PC-9 (cell line): ENCODE measurements around the gene FBXL5. TPM values are rescaled to one million over a fixed set of nuclear protein-coding genes. Genes with fewer than 3 reads are reported as not detected.

Experiments used
- BruUV-seq: library from RNA; stranded (reverse); fragments of 400-500 nt; replicated peaks from 2 replicates; lab custom pipeline; 2021; lab: Mats Ljungman, UMichigan
- CTCF ChIA-PET: fragments of 300-600 bp; sonication (Branson Sonifier 250); formaldehyde crosslinking; loops from one replicate; lab custom pipeline; 2022; ENCODE audit warnings: antibody characterized with exemption; lab: Charles Lee
- POLR2A ChIA-PET: fragments of 300-600 bp; sonication (Branson Sonifier 250); formaldehyde crosslinking; loops from one replicate; lab custom pipeline; 2022; ENCODE audit warnings: antibody characterized with exemption; ENCODE audit not compliant: unreplicated experiment; lab: Charles Lee
- DNase-seq, 2 experiments: peaks; one replicate each; pipeline versions ENCODE4 v3.0.0 to v3.0.0-alpha.2; 2015 to 2022; ENCODE audit warnings: mixed read lengths in 1 of 2
- H2AFZ ChIP-seq: fragments of 200-600 bp; sonication (generic); 2 replicates; pipeline ENCODE4 v1.8.1; 2017; ENCODE audit warnings: antibody characterized with exemption
- H3F3A ChIP-seq: fragments of 200-600 bp; sonication (generic); 2 replicates; pipeline ENCODE4 v1.8.1; 2017; ENCODE audit warnings: antibody characterized with exemption, mild to moderate bottlenecking, low read depth; ENCODE audit not compliant: insufficient read depth
- H3K27ac ChIP-seq: fragments of 200-600 bp; sonication (generic); 2 replicates; pipeline ENCODE4 v1.6.1; 2016; ENCODE audit warnings: mixed run types
- H3K27me3 ChIP-seq: fragments of 200-600 bp; sonication (generic); 2 replicates; pipeline ENCODE4 v1.6.1; 2016; ENCODE audit warnings: low read depth, mixed run types; ENCODE audit not compliant: insufficient read depth
- H3K36me3 ChIP-seq: fragments of 200-600 bp; sonication (generic); 2 replicates; pipeline ENCODE4 v1.6.1; 2016; ENCODE audit warnings: low read depth, mixed run types
- H3K4me1 ChIP-seq: fragments of 200-600 bp; sonication (generic); replicated peaks from 2 replicates; pipeline ENCODE4 v1.6.1; 2016; ENCODE audit warnings: mixed run types; ENCODE audit not compliant: insufficient read depth
- H3K4me2 ChIP-seq: fragments of 200-600 bp; sonication (generic); 2 replicates; pipeline ENCODE4 v1.6.1; 2017; ENCODE audit warnings: mixed run types
- H3K4me3 ChIP-seq: fragments of 200-600 bp; sonication (generic); 2 replicates; pipeline ENCODE4 v1.6.1; 2016; ENCODE audit warnings: mixed run types
- H3K79me2 ChIP-seq: fragments of 200-600 bp; sonication (generic); 2 replicates; pipeline ENCODE4 v1.6.1; 2017; ENCODE audit warnings: low read depth, mixed run types
- H3K9me2 ChIP-seq: fragments of 200-600 bp; sonication (generic); 2 replicates; pipeline ENCODE4 v1.8.1; 2017; ENCODE audit warnings: mild to moderate bottlenecking; ENCODE audit not compliant: insufficient read depth
- H3K9me3 ChIP-seq: fragments of 200-600 bp; sonication (generic); 2 replicates; pipeline ENCODE4 v1.8.1; 2016; ENCODE audit warnings: low read depth; ENCODE audit not compliant: insufficient read depth
- H4K20me1 ChIP-seq: fragments of 200-600 bp; sonication (generic); 2 replicates; pipeline ENCODE4 v1.8.1; 2017; ENCODE audit not compliant: insufficient read depth
- CTCF ChIP-seq: fragments of 200-600 bp; sonication (generic); conservative IDR thresholded peaks from 2 replicates; pipeline ENCODE4 v1.6.1; 2017; ENCODE audit warnings: mixed run types, antibody characterized with exemption, mild to moderate bottlenecking, moderate library complexity
- EZH2 ChIP-seq: fragments of 200-600 bp; sonication (generic); IDR thresholded peaks from 2 replicates; pipeline ENCODE4 v1.8.0; 2017; ENCODE audit warnings: antibody characterized with exemption, low read depth
- intact Hi-C: fragments of 100-400 bp; cut with micrococcal nuclease; formaldehyde crosslinking; loops from one replicate; pipeline ENCODE4 v1.10.0; 2022; ENCODE audit not compliant: unreplicated experiment
- total RNA-seq: library from RNA; stranded (reverse); gene quantifications from 2 replicates; pipeline ENCODE4 v1.2.3, GENCODE V29; 2021

The FBXL5 gene
- total RNA-seq, 1 experiment from 2014 or later = 40.7 TPM

GRCh38 chr4:15695729-15696128, 40.6 kb upstream of the FBXL5 start:
- H3K9me2 ChIP-seq = no peaks in the 10 kb centered on the region
- no peaks in the 10 kb centered on the region for H3K36me3 ChIP-seq
- H3K4me2 ChIP-seq = no peak overlapping the region
- no TSS peak for BruUV-seq
- ChIA-PET CTCF (no interaction called here), POLR2A (interaction anchor here (0.6 kb wide), 3 partner anchors 15 to 30 kb away, joined by 3 to 9 read pairs (median 8); no protein-coding TSS in a partner anchor)
- intact Hi-C loops = loop anchor here (2.0 kb wide), 1 partner anchor 445 kb away; no protein-coding TSS in a partner anchor
- H3K9me3 ChIP-seq = no peaks in the 10 kb centered on the region; the same call in 1 of the 2 replicates
- no peak for TF ChIP-seq EZH2
- no peak for TF ChIP-seq CTCF
- H3K4me1 ChIP-seq = peaks cover 29% of the 10 kb centered on the region
- no peak for DNase-seq
- no peaks in the 10 kb centered on the region for H3K27me3 ChIP-seq
- H3F3A ChIP-seq = peaks cover 22% of the 10 kb centered on the region
- H3K4me3 ChIP-seq = no peak overlapping the region
- no peak overlapping the region for H3K27ac ChIP-seq
- no peak overlapping the region for H2AFZ ChIP-seq
- no peaks in the 10 kb centered on the region for H4K20me1 ChIP-seq
- H3K79me2 ChIP-seq = no peaks in the 10 kb centered on the region

GRCh38 chr4:15695240-15695699, 40.1 kb upstream of the FBXL5 start:
- peak overlapping the region; percentile 32; the same call in 1 of the 2 replicates for H3K4me2 ChIP-seq
- H2AFZ ChIP-seq = no peak overlapping the region
- H3F3A ChIP-seq = peaks cover 23% of the 10 kb centered on the region
- H3K79me2 ChIP-seq = no peaks in the 10 kb centered on the region
- BruUV-seq = TSS peak; percentile 38
- peaks cover 34% of the 10 kb centered on the region for H3K4me1 ChIP-seq
- DNase-seq = peak; percentile 41 to 71
- H3K27me3 ChIP-seq = no peaks in the 10 kb centered on the region
- POLR2A ChIA-PET = interaction anchor here (0.5 to 0.6 kb wide), 4 partner anchors 14 to 85 kb away, joined by 3 to 9 read pairs (median 8); no protein-coding TSS in a partner anchor
- H3K4me3 ChIP-seq = no peak overlapping the region
- CTCF ChIA-PET = no interaction called here
- H3K27ac ChIP-seq = peak overlapping the region; percentile 65
- no peaks in the 10 kb centered on the region for H4K20me1 ChIP-seq
- TF ChIP-seq EZH2 (no peak), CTCF (no peak)
- no peaks in the 10 kb centered on the region; the same call in 1 of the 2 replicates for H3K9me3 ChIP-seq
- no peaks in the 10 kb centered on the region for H3K36me3 ChIP-seq
- intact Hi-C loops = loop anchor here (2.0 kb wide), 1 partner anchor 446 kb away; no protein-coding TSS in a partner anchor
- no peaks in the 10 kb centered on the region for H3K9me2 ChIP-seq

- BruUV-seq = no TSS peak
- Histone ChIP-seq H3K9me2 (no peaks in the 10 kb centered on the region), H3K27me3 (no peaks in the 10 kb centered on the region), H3K4me2 (peak overlapping the region; percentile 32), H3K27ac (peak overlapping the region; percentile 65), H3K36me3 (no peaks in the 10 kb centered on the region), H3F3A (peaks cover 31% of the 10 kb centered on the region), H3K79me2 (no peaks in the 10 kb centered on the region), H3K4me1 (peaks cover 42% of the 10 kb centered on the region), H2AFZ (no peak overlapping the region), H4K20me1 (no peaks in the 10 kb centered on the region), H3K4me3 (no peak overlapping the region), H3K9me3 (no peaks in the 10 kb centered on the region; the same call in 1 of the 2 replicates)
- peak in 1 of 2 experiments; percentile 80 for DNase-seq
- ChIA-PET CTCF (no interaction called here), POLR2A (interaction anchor here (0.6 to 0.7 kb wide), 2 partner anchors 29 to 227 kb away, joined by 7 to 18 read pairs; no protein-coding TSS in a partner anchor)
- TF ChIP-seq EZH2 = no peak
- TF ChIP-seq CTCF = no peak
- intact Hi-C loops = loop anchor here (1.0 to 5.0 kb wide), 4 partner anchors 13 to 446 kb away; partner anchors contain the start of gene FAM200B
Measured at GRCh38 chr4:15694431-15694830, 39.3 kb upstream of the FBXL5 start.
